Suprapubic skin (tissue), 4 donors: ENCODE measurements around the gene FGD5. TPM values are rescaled to one million over a fixed set of nuclear protein-coding genes. Genes with fewer than 3 reads are reported as not detected.

Experiments
- DNase-seq, 2 donors: peaks; one replicate each; pipeline ENCODE4 v3.0.0-alpha.2; 2019; ENCODE audit warnings: low spot score in 2 of 2
- H3K27ac ChIP-seq: fragments of 200-600 bp; sonication (generic); one replicate; pipeline ENCODE4 v1.5.1; 2019
- H3K27me3 ChIP-seq: fragments of 200-600 bp; sonication (generic); one replicate; pipeline ENCODE4 v1.5.1; 2019
- H3K36me3 ChIP-seq: fragments of 200-600 bp; sonication (generic); one replicate; pipeline ENCODE4 v1.5.1; 2019
- H3K4me1 ChIP-seq: fragments of 200-600 bp; sonication (generic); one replicate; pipeline ENCODE4 v1.5.1; 2019
- H3K4me3 ChIP-seq: fragments of 200-600 bp; sonication (generic); one replicate; pipeline ENCODE4 v1.5.1; 2019; ENCODE audit warnings: mild to moderate bottlenecking
- H3K9me3 ChIP-seq: fragments of 200-600 bp; sonication (generic); one replicate; pipeline ENCODE4 v1.5.1; 2019
- CTCF ChIP-seq, 2 donors: fragments of 200-600 bp in 1 of 2; fragments of 450-650 bp in 1 of 2; sonication (generic) in 1 of 2; IDR thresholded peaks; one replicate each; pipeline ENCODE4 v1.5.1; 2016 to 2019; ENCODE audit warnings: antibody characterized with exemption in 2 of 2, mild to moderate bottlenecking in 1 of 2, moderate library complexity in 1 of 2
- EP300 ChIP-seq: sonication (generic); formaldehyde crosslinking; IDR thresholded peaks from one replicate; pipeline ENCODE4 v1.6.1; 2017; ENCODE audit warnings: antibody characterized with exemption
- POLR2A ChIP-seq, 2 donors: fragments of 450-650 bp; IDR thresholded peaks; one replicate each; pipeline ENCODE4 v1.6.1; 2017; ENCODE audit warnings: antibody characterized with exemption in 2 of 2, mild to moderate bottlenecking in 2 of 2, moderate library complexity in 2 of 2
- POLR2AphosphoS5 ChIP-seq, 3 donors: sonication (generic); formaldehyde crosslinking; IDR thresholded peaks; one replicate each; pipeline ENCODE4 v1.6.1; 2017; ENCODE audit warnings: antibody characterized with exemption in 3 of 3
- WGBS: methylation state at CpG from one replicate; pipeline ENCODE4 v1.1.5; 2018; 5-methylcytosine and 5-hydroxymethylcytosine counted together
- total RNA-seq, 4 donors: library from RNA; depleted of rRNA; stranded (reverse); fragments of >200 nt; gene quantifications; one replicate each; pipeline ENCODE4 v1.1.0, GENCODE V29; 2016

The FGD5 gene
- total RNA-seq, 4 donors from 2014 or later: 2.8 to 15.5 (median 7.1) TPM

GRCh38 chr3:14823393-14823792 is 4.6 kb downstream of the FGD5 start:
- TF ChIP-seq POLR2A (IDR thresholded peaks at IDR 0.05) (no peak), POLR2AphosphoS5 (IDR thresholded peaks at IDR 0.05) (no peak), CTCF (IDR thresholded peaks at IDR 0.05) (no peak), EP300 (no peak)
- 76% methylated on average over 2 of the region's 2 CpGs for WGBS

GRCh38 chr3:14823910-14824629 is 5.3 kb downstream of the FGD5 start:
- DNase-seq: no peak
- H3K9me3 ChIP-seq: no peaks in the 10 kb centered on the region

More at GRCh38 chr3:14823393-14823792, 4.6 kb downstream of the FGD5 start:
- Histone ChIP-seq H3K27me3 (no peaks in the 10 kb centered on the region), H3K36me3 (peaks cover 17% of the 10 kb centered on the region), H3K4me3 (no peak overlapping the region), H3K9me3 (no peaks in the 10 kb centered on the region), H3K27ac (no peak overlapping the region), H3K4me1 (peaks cover 20% of the 10 kb centered on the region)
- no peak for DNase-seq

GRCh38 chr3:14824646-14825045 is 5.9 kb downstream of the FGD5 start:
- no peak overlapping the region for H3K4me3 ChIP-seq
- 62% methylated on average over 2 of the region's 2 CpGs for WGBS
- peaks cover 9% of the 10 kb centered on the region for H3K36me3 ChIP-seq
- no peak overlapping the region for H3K27ac ChIP-seq
- DNase-seq: no peak
- H3K27me3 ChIP-seq: no peaks in the 10 kb centered on the region
- TF ChIP-seq CTCF (IDR thresholded peaks at IDR 0.05) (no peak), POLR2A (IDR thresholded peaks at IDR 0.05) (no peak), POLR2AphosphoS5 (IDR thresholded peaks at IDR 0.05) (no peak), EP300 (no peak)
- H3K9me3 ChIP-seq: no peaks in the 10 kb centered on the region
- H3K4me1 ChIP-seq: peaks cover 20% of the 10 kb centered on the region

More at GRCh38 chr3:14823910-14824629, 5.3 kb downstream of the FGD5 start:
- Histone ChIP-seq H3K36me3 (peaks cover 15% of the 10 kb centered on the region), H3K27me3 (no peaks in the 10 kb centered on the region), H3K27ac (no peak overlapping the region), H3K4me1 (peaks cover 20% of the 10 kb centered on the region), H3K4me3 (no peak overlapping the region)
- TF ChIP-seq POLR2A (IDR thresholded peaks at IDR 0.05) (no peak), EP300 (no peak), POLR2AphosphoS5 (IDR thresholded peaks at IDR 0.05) (no peak), CTCF (IDR thresholded peaks at IDR 0.05) (no peak)
- 50% methylated on average over 13 of the region's 13 CpGs for WGBS

DNA sequence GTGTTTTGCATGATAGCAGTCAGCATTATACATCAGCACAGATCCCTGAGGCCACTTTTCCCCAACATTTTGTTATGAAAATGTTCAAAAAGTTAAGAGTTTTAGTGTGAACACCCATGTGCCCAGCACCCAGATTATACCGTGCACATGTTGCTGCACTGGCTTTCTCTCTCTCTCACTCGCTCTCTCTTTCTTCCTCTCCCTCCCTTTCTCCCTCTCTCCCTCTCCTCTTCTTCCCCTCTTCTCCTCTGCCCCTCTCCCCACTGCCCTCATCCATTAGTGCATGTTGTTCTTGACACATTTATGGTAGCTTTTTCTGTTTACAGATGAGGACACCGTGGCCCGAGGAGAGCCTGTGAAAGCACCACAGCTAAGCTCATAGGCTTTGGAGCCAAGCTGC is 7.3 kb downstream of the FGD5 start:
- Histone ChIP-seq H3K36me3 (peaks cover 2% of the 10 kb centered on the region), H3K4me3 (no peak overlapping the region), H3K9me3 (no peaks in the 10 kb centered on the region), H3K27me3 (no peaks in the 10 kb centered on the region), H3K27ac (no peak overlapping the region), H3K4me1 (peaks cover 20% of the 10 kb centered on the region)
- TF ChIP-seq EP300 (no peak), POLR2AphosphoS5 (IDR thresholded peaks at IDR 0.05) (no peak), CTCF (IDR thresholded peaks at IDR 0.05) (no peak), POLR2A (IDR thresholded peaks at IDR 0.05) (no peak)
- WGBS: 82% methylated on average over 4 of the region's 4 CpGs
- DNase-seq: no peak

DNA sequence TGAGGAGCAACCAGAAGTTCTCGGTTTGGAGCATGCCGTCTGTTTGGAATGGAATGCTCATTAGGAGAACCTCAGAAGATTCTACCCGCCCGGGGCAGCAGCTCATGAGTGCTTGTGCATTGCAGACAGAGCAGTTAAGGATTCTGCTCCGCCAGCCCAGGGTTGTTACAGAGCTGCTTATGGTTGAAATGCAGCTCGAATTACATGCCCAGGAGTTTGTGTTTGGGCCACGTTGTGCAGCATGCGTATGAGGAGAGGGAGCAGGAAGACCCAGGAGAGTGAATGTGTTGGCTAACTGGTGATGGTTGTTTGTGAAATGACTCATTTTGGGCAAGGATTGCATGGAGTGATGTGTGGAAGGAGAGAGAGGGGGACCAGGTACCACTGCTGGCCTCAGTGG is 9.0 kb downstream of the FGD5 start:
- H3K36me3 ChIP-seq: no peaks in the 10 kb centered on the region

More for the DNA sequence above, 9.0 kb downstream of the FGD5 start:
- no peaks in the 10 kb centered on the region for H3K9me3 ChIP-seq
- no peak for TF ChIP-seq CTCF (IDR thresholded peaks at IDR 0.05)
- no peak for TF ChIP-seq EP300
- TF ChIP-seq POLR2AphosphoS5 (IDR thresholded peaks at IDR 0.05): no peak
- TF ChIP-seq POLR2A (IDR thresholded peaks at IDR 0.05): no peak
- no peak overlapping the region for H3K4me3 ChIP-seq
- WGBS: 58% methylated on average over 7 of the region's 8 CpGs
- no peaks in the 10 kb centered on the region for H3K27me3 ChIP-seq
- H3K4me1 ChIP-seq: peaks cover 15% of the 10 kb centered on the region
- DNase-seq: no peak
- no peak overlapping the region for H3K27ac ChIP-seq
